GM06990 (cell line): ENCODE measurements around the gene MTHFD1L.
"Not testable (repeated sequence)": the region's sequence is repeated elsewhere in the genome, so short reads cannot be mapped to it uniquely, and the experiment has no call there.

Source experiments
- DNase-seq: peaks from one replicate; pipeline ENCODE4 v3.0.0-alpha.2; 2011; ENCODE audit not compliant: insufficient read length; ENCODE audit errors: extremely low read depth
- H3K27me3 ChIP-seq: replicated peaks from 2 replicates; pipeline ENCODE4 v1.6.0; 2011; ENCODE audit warnings: low read length; ENCODE audit not compliant: control insufficient read depth, insufficient read depth
- H3K36me3 ChIP-seq: 2 replicates; pipeline ENCODE4 v1.5.1; 2011; ENCODE audit warnings: low read length; ENCODE audit not compliant: control insufficient read depth, insufficient read depth
- H3K4me3 ChIP-seq: replicated peaks from 2 replicates; pipeline ENCODE4 v1.5.1; 2011; ENCODE audit warnings: low read depth, mild to moderate bottlenecking, control low read depth, low read length
- CTCF ChIP-seq: IDR thresholded peaks from 2 replicates; pipeline ENCODE4 v1.5.1; 2011; ENCODE audit warnings: low read length, control low read depth, mild to moderate bottlenecking, inconsistent platforms; ENCODE audit not compliant: insufficient read depth, poor library complexity, severe bottlenecking

Gene MTHFD1L

DNA sequence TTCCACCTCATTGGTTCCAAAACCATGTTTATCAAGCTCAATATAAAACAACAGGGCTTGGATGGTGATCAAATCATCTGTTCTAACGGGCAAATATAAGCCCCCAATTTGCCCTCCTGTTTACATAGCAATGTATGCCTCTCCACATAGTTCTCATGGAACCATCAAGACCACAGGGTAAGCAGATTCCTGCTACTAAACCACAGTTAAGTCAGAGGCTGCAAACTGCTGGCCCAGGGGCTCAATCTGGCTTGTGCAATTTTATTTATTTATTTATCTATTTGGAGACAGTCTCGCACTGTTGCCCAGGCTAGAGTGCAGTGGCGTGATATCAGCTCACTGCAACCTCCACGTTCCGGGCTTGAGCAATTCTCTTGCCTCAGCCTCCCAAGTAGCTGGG is 18.9 kb upstream of the MTHFD1L start:
- Histone ChIP-seq H3K27me3 (no peaks in the 10 kb centered on the region), H3K4me3 (no peak overlapping the region), H3K36me3 (no peaks in the 10 kb centered on the region)
- no peak for TF ChIP-seq CTCF
- DNase-seq = no peak

GRCh38 chr6:150848400-150848799 is 17.1 kb upstream of the MTHFD1L start:
- H3K27me3 ChIP-seq = no peaks in the 10 kb centered on the region
- H3K36me3 ChIP-seq = no peaks in the 10 kb centered on the region
- DNase-seq = no peak
- H3K4me3 ChIP-seq = no peak overlapping the region
- TF ChIP-seq CTCF = no peak

DNA sequence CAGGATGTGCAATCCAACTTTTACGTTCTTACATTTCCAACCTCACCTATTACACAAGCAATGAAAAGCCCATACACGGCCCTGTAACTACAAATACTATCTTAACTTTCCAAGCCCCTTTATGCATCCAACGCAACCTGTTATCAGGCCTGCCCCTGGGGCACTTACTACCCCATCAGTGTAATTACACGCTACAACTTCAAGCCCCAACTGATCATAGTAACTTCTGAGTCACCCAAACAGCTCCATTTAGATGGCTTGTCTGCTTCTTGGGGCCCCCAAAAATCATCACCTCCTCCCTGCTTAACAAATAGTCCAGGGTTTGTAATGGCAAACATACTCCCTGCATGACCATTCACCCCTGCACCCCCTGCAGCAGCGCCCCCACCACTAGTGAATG is 11.1 kb upstream of the MTHFD1L start:
- DNase-seq, H3K27me3 ChIP-seq, H3K4me3 ChIP-seq, H3K36me3 ChIP-seq: not testable (repeated sequence)

GRCh38 chr6:150855171-150855570 is 10.3 kb upstream of the MTHFD1L start:
- not testable (repeated sequence) for H3K36me3 ChIP-seq, H3K27me3 ChIP-seq, H3K4me3 ChIP-seq, DNase-seq

GRCh38 chr6:150857062-150857944 is 8.2 kb upstream of the MTHFD1L start:
- TF ChIP-seq CTCF = no peak
- no peaks in the 10 kb centered on the region for H3K27me3 ChIP-seq
- H3K4me3 ChIP-seq = no peak overlapping the region
- DNase-seq = no peak
- H3K36me3 ChIP-seq = no peaks in the 10 kb centered on the region

- H3K4me3 ChIP-seq = no peak overlapping the region
- no peaks in the 10 kb centered on the region for H3K36me3 ChIP-seq
- no peak for DNase-seq
- no peaks in the 10 kb centered on the region for H3K27me3 ChIP-seq
- no peak for TF ChIP-seq CTCF
These were observed 7.6 kb upstream of the MTHFD1L start for GRCh38 chr6:150857945-150858308.

GRCh38 chr6:150861448-150862168 is 3.9 kb upstream of the MTHFD1L start:
- not testable (repeated sequence) for H3K27me3 ChIP-seq, H3K36me3 ChIP-seq, H3K4me3 ChIP-seq
- peak; percentile 15 for DNase-seq
